ENCODE measurements around the gene SMG5. TPM values are rescaled to one million over a fixed set of nuclear protein-coding genes. Genes with fewer than 3 reads are reported as not detected.
A peak's percentile ranks its signal among the peaks of the same experiment; 100 is the strongest.

The SMG5 gene
- total and polyA plus RNA-seq, 7 donors = 46.8 to 90.7 (median 72.4) TPM

- WGBS, 3 donors = 80 to 85% (median 84%) methylated on average over 16 of the region's 16 CpGs
- peak overlapping the region; percentile 95 for H3K27ac ChIP-seq
- no peak for TF ChIP-seq CTCF (IDR thresholded peaks at IDR 0.05)
- H3K27me3 ChIP-seq (ENCODE audit: insufficient read depth in 3 of 3, low read length in 2 of 3) = no peaks in the 10 kb centered on the region
- H3K4me1 ChIP-seq = peaks cover 20% of the 10 kb centered on the region
- intact Hi-C loops (cut with DNase I) = loop anchor here in 1 of 2 donors (5.0 kb wide), 1 partner anchor 52 kb away; no protein-coding TSS in a partner anchor
- ATAC-seq (no peak), DNase-seq (no peak)
- peak overlapping the region; percentile 81 for H3K4me3 ChIP-seq
- H3K36me3 ChIP-seq (ENCODE audit: insufficient read depth in 1 of 2, low read depth in 1 of 2) = peaks cover 5 to 34% of the 10 kb centered on the region in 2 donors
- no peaks in the 10 kb centered on the region for H3K9me3 ChIP-seq
These were observed 68.4 kb downstream of the SMG5 start for GRCh38 chr1:156214024-156214748.

- intact Hi-C loops (cut with DNase I) = loop anchor here in 1 of 2 donors (2.0 to 5.0 kb wide), 2 partner anchors 17 to 51 kb away; no protein-coding TSS in a partner anchor
- peak overlapping the region; percentile 95 for H3K27ac ChIP-seq
- H3K4me1 ChIP-seq = peaks cover 20% of the 10 kb centered on the region
- H3K27me3 ChIP-seq (ENCODE audit: insufficient read depth in 3 of 3, low read length in 2 of 3) = no peaks in the 10 kb centered on the region
- DNase-seq (no peak), ATAC-seq (no peak)
- TF ChIP-seq CTCF (IDR thresholded peaks at IDR 0.05) = no peak
- H3K9me3 ChIP-seq = no peaks in the 10 kb centered on the region
- H3K4me3 ChIP-seq = peak overlapping the region; percentile 81
- 13 to 22% (median 18%) methylated on average over 11 of the region's 11 CpGs for WGBS, 3 donors
- H3K36me3 ChIP-seq (ENCODE audit: insufficient read depth in 1 of 2, low read depth in 1 of 2) = peaks cover 5 to 40% of the 10 kb centered on the region in 2 donors
These were observed 69.0 kb downstream of the SMG5 start for GRCh38 chr1:156213644-156213966.

GRCh38 chr1:156212833-156213643, 69.6 kb downstream of the SMG5 start, which contains the start of gene PMF1:
PMF1 (plus strand) TSS chr1:156213007; CDS start chr1:156213016, 9 bp downstream.
- peak; percentile 98 for DNase-seq
- H3K36me3 ChIP-seq (ENCODE audit: insufficient read depth in 1 of 2, low read depth in 1 of 2) = peaks cover 5 to 46% of the 10 kb centered on the region in 2 donors
- H3K27ac ChIP-seq = peak within 1 kb of the TSS; percentile 95
- WGBS, 3 donors = 0% methylated on average over 60 to 61 of the region's 61 CpGs
- H3K27me3 ChIP-seq (ENCODE audit: insufficient read depth in 3 of 3, low read length in 2 of 3) = no peaks in the 10 kb centered on the region
- TF ChIP-seq CTCF (IDR thresholded peaks at IDR 0.05) = no peak
- peak within 1 kb of the TSS; percentile 81 for H3K4me3 ChIP-seq
- ATAC-seq = peak; percentile 97 to 99 (median 98)
- no peaks in the 10 kb centered on the region for H3K9me3 ChIP-seq
- peaks cover 20% of the 10 kb centered on the region for H3K4me1 ChIP-seq
- intact Hi-C loops (cut with DNase I) = loop anchor here in 1 of 2 donors (2.0 to 5.0 kb wide), 2 partner anchors 16 to 51 kb away; no protein-coding TSS in a partner anchor

GRCh38 chr1:156212130-156212529, 70.5 kb downstream of the SMG5 start:
- H3K27ac ChIP-seq = peak overlapping the region; percentile 95
- no peak for TF ChIP-seq CTCF (IDR thresholded peaks at IDR 0.05)
- H3K36me3 ChIP-seq (ENCODE audit: insufficient read depth in 1 of 2, low read depth in 1 of 2) = peaks cover 5 to 51% of the 10 kb centered on the region in 2 donors
- no peaks in the 10 kb centered on the region for H3K27me3 ChIP-seq (ENCODE audit: insufficient read depth in 3 of 3, low read length in 2 of 3)
- intact Hi-C loops (cut with DNase I) = loop anchor here in 1 of 2 donors (2.0 to 5.0 kb wide), 2 partner anchors 15 to 50 kb away; no protein-coding TSS in a partner anchor
- 81 to 87% (median 82%) methylated on average over 9 of the region's 9 CpGs for WGBS, 3 donors
- ATAC-seq = no peak
- no peak for DNase-seq
- peaks cover 11% of the 10 kb centered on the region for H3K4me1 ChIP-seq
- no peaks in the 10 kb centered on the region for H3K9me3 ChIP-seq
- peak overlapping the region; percentile 81 for H3K4me3 ChIP-seq

All from psoas muscle (tissue), 8 donors.